ENCODE data around the gene DHRS7B.

Gene DHRS7B

GRCh38 chr17:21228845-21229244 is 102.1 kb downstream of the DHRS7B start:
- no peak overlapping the region for H3K4me3 ChIP-seq (ENCODE audit: low read depth, low read length)
- TF ChIP-seq CTCF (IDR thresholded peaks at IDR 0.05), result no peak
- no peak overlapping the region for H3K27ac ChIP-seq
- no peak overlapping the region for H3K9ac ChIP-seq
- H3K4me2 ChIP-seq (ENCODE audit: low read length), result no peak overlapping the region
- no peaks in the 10 kb centered on the region for H3K4me1 ChIP-seq
- no peaks in the 10 kb centered on the region for H3K27me3 ChIP-seq (ENCODE audit: control insufficient read depth, insufficient read depth, low read length)
- H3K36me3 ChIP-seq (ENCODE audit: control insufficient read depth, insufficient read depth, low read length), result no peaks in the 10 kb centered on the region
- H3K79me2 ChIP-seq, result no peaks in the 10 kb centered on the region
- H2AFZ ChIP-seq, result no peak overlapping the region
- no peaks in the 10 kb centered on the region for H3K9me3 ChIP-seq (ENCODE audit: control insufficient read depth, low read length)

- Histone ChIP-seq H3K9me3 (ENCODE audit: control insufficient read depth, low read length) (no peaks in the 10 kb centered on the region), H3K4me2 (ENCODE audit: low read length) (no peak overlapping the region), H3K4me1 (no peaks in the 10 kb centered on the region), H3K9ac (no peak overlapping the region), H3K79me2 (no peaks in the 10 kb centered on the region), H3K27ac (no peak overlapping the region), H3K27me3 (ENCODE audit: control insufficient read depth, insufficient read depth, low read length) (no peaks in the 10 kb centered on the region), H2AFZ (no peak overlapping the region), H3K4me3 (ENCODE audit: low read depth, low read length) (no peak overlapping the region), H3K36me3 (ENCODE audit: control insufficient read depth, insufficient read depth, low read length) (no peaks in the 10 kb centered on the region)
- TF ChIP-seq CTCF (IDR thresholded peaks at IDR 0.05), result no peak
Measured at GRCh38 chr17:21231533-21231932, 104.8 kb downstream of the DHRS7B start.

GRCh38 chr17:21232033-21232749 is 105.4 kb downstream of the DHRS7B start:
- no peaks in the 10 kb centered on the region for H3K79me2 ChIP-seq
- no peak overlapping the region for H3K9ac ChIP-seq
- no peaks in the 10 kb centered on the region for H3K27me3 ChIP-seq (ENCODE audit: control insufficient read depth, insufficient read depth, low read length)
- H3K27ac ChIP-seq, result no peak overlapping the region
- TF ChIP-seq CTCF (IDR thresholded peaks at IDR 0.05), result no peak
- no peak overlapping the region for H2AFZ ChIP-seq
- no peak overlapping the region for H3K4me2 ChIP-seq (ENCODE audit: low read length)
- H3K4me3 ChIP-seq (ENCODE audit: low read depth, low read length), result no peak overlapping the region
- no peaks in the 10 kb centered on the region for H3K4me1 ChIP-seq
- no peaks in the 10 kb centered on the region for H3K9me3 ChIP-seq (ENCODE audit: control insufficient read depth, low read length)
- no peaks in the 10 kb centered on the region for H3K36me3 ChIP-seq (ENCODE audit: control insufficient read depth, insufficient read depth, low read length)

GRCh38 chr17:21233581-21234347 is 107.0 kb downstream of the DHRS7B start:
- no peak for TF ChIP-seq CTCF (IDR thresholded peaks at IDR 0.05)
- Histone ChIP-seq H3K4me2 (ENCODE audit: low read length) (no peak overlapping the region), H3K36me3 (ENCODE audit: control insufficient read depth, insufficient read depth, low read length) (no peaks in the 10 kb centered on the region), H3K27me3 (ENCODE audit: control insufficient read depth, insufficient read depth, low read length) (no peaks in the 10 kb centered on the region), H3K4me3 (ENCODE audit: low read depth, low read length) (no peak overlapping the region), H3K27ac (no peak overlapping the region), H3K9me3 (ENCODE audit: control insufficient read depth, low read length) (no peaks in the 10 kb centered on the region), H2AFZ (no peak overlapping the region), H3K4me1 (no peaks in the 10 kb centered on the region), H3K79me2 (no peaks in the 10 kb centered on the region), H3K9ac (no peak overlapping the region)

Measured in parathyroid adenoma (tissue), 2 donors.